Osteoblast (primary cell): ENCODE measurements around the gene PRRG3. TPM values are rescaled to one million over a fixed set of nuclear protein-coding genes. Genes with fewer than 3 reads are reported as not detected.

Source experiments
- DNase-seq: peaks from one replicate; pipeline ENCODE4 v3.0.0; 2011; ENCODE audit warnings: low spot score, mixed read lengths; ENCODE audit not compliant: insufficient read length; ENCODE audit errors: missing footprints
- H2AFZ ChIP-seq: 2 replicates; pipeline ENCODE4 v1.6.0; 2011; ENCODE audit warnings: mild to moderate bottlenecking, low read length
- H3K27ac ChIP-seq: 2 replicates; pipeline ENCODE4 v1.5.1; 2011; ENCODE audit warnings: mild to moderate bottlenecking, low read depth, low read length, moderate library complexity
- H3K27me3 ChIP-seq: 2 replicates; pipeline ENCODE4 v1.6.0; 2012; ENCODE audit warnings: mild to moderate bottlenecking, control low read depth, inconsistent platforms, low read length, moderate library complexity; ENCODE audit not compliant: insufficient read depth
- H3K36me3 ChIP-seq: 2 replicates; pipeline ENCODE4 v1.5.1; 2011; ENCODE audit warnings: mild to moderate bottlenecking, low read length, control low read depth, moderate library complexity; ENCODE audit not compliant: insufficient read depth
- H3K4me1 ChIP-seq: 2 replicates; pipeline ENCODE4 v1.5.1; 2011; ENCODE audit warnings: mild to moderate bottlenecking, low read length, control low read depth, moderate library complexity; ENCODE audit not compliant: insufficient read depth
- H3K4me2 ChIP-seq: 2 replicates; pipeline ENCODE4 v1.6.0; 2011; ENCODE audit warnings: mild to moderate bottlenecking, low read length; ENCODE audit not compliant: insufficient read depth
- H3K4me3 ChIP-seq: fragments of 200-600 bp; sonication (generic); 3 replicates; pipeline ENCODE4 v1.5.1; 2012; ENCODE audit warnings: mild to moderate bottlenecking, low read length, inconsistent platforms; ENCODE audit not compliant: insufficient read depth
- H3K79me2 ChIP-seq: 2 replicates; pipeline ENCODE4 v1.6.0; 2012; ENCODE audit warnings: mild to moderate bottlenecking, low read length, control low read depth, inconsistent platforms; ENCODE audit not compliant: insufficient read depth
- H3K9me3 ChIP-seq: 2 replicates; pipeline ENCODE4 v1.5.1; 2011; ENCODE audit warnings: low read depth, low read length, control low read depth
- H4K20me1 ChIP-seq: 2 replicates; pipeline ENCODE4 v1.6.0; 2012; ENCODE audit warnings: mild to moderate bottlenecking, low read length, control low read depth; ENCODE audit not compliant: insufficient read depth
- total RNA-seq: library from RNA; depleted of rRNA; stranded (reverse); fragments of >200 nt; gene quantifications from 2 replicates; pipeline ENCODE4 v1.2.3, GENCODE V29; 2012
- TF ChIP-seq, protein P1 (sequence below): IDR thresholded peaks from 2 replicates; pipeline ENCODE4 v1.5.1; 2011; ENCODE audit warnings: mild to moderate bottlenecking, low read depth, low read length, moderate library complexity; ENCODE audit errors: extremely low read depth

The PRRG3 gene
- total RNA-seq, 1 donor, result under 0.01 TPM

DNA sequence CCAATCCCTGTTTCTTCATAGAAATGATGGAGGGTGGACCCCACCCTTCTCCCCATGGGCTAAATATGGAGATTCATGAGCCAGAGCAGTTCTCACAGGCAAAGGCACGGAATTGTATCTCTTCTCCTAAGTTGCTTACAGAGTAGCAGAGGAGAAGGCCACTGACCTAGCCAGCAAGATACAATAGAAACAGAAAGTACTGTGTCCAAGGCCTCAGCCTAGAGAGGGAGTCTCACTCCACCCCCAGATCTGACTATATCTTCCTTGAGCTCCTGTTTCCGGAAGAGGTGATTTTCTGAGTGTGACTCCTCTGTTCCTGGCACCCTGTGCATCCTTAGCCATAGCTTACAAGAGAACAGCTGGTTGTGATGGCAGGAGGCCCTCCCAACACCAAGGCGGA, 20.5 kb downstream of the PRRG3 start, which contains the start of gene FATE1:
TSS of gene FATE1 (plus strand) at position 284 of the 400 bp plus-strand sequence. CDS start at position 369, 85 bp downstream.
- no peaks in the 10 kb centered on the region for H3K79me2 ChIP-seq
- H4K20me1 ChIP-seq, result no peaks in the 10 kb centered on the region
- H3K36me3 ChIP-seq, result no peaks in the 10 kb centered on the region
- no peaks in the 10 kb centered on the region for H3K4me1 ChIP-seq
- H3K9me3 ChIP-seq, result no peaks in the 10 kb centered on the region
- no peak within 1 kb of the TSS for H3K4me3 ChIP-seq
- TF ChIP-seq, protein P1, sequence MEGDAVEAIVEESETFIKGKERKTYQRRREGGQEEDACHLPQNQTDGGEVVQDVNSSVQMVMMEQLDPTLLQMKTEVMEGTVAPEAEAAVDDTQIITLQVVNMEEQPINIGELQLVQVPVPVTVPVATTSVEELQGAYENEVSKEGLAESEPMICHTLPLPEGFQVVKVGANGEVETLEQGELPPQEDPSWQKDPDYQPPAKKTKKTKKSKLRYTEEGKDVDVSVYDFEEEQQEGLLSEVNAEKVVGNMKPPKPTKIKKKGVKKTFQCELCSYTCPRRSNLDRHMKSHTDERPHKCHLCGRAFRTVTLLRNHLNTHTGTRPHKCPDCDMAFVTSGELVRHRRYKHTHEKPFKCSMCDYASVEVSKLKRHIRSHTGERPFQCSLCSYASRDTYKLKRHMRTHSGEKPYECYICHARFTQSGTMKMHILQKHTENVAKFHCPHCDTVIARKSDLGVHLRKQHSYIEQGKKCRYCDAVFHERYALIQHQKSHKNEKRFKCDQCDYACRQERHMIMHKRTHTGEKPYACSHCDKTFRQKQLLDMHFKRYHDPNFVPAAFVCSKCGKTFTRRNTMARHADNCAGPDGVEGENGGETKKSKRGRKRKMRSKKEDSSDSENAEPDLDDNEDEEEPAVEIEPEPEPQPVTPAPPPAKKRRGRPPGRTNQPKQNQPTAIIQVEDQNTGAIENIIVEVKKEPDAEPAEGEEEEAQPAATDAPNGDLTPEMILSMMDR, result no peak
- no peak for DNase-seq
- no peaks in the 10 kb centered on the region for H3K27me3 ChIP-seq
- H3K27ac ChIP-seq, result no peak within 1 kb of the TSS
- H2AFZ ChIP-seq, result no peak within 1 kb of the TSS
- no peak within 1 kb of the TSS for H3K4me2 ChIP-seq

DNA sequence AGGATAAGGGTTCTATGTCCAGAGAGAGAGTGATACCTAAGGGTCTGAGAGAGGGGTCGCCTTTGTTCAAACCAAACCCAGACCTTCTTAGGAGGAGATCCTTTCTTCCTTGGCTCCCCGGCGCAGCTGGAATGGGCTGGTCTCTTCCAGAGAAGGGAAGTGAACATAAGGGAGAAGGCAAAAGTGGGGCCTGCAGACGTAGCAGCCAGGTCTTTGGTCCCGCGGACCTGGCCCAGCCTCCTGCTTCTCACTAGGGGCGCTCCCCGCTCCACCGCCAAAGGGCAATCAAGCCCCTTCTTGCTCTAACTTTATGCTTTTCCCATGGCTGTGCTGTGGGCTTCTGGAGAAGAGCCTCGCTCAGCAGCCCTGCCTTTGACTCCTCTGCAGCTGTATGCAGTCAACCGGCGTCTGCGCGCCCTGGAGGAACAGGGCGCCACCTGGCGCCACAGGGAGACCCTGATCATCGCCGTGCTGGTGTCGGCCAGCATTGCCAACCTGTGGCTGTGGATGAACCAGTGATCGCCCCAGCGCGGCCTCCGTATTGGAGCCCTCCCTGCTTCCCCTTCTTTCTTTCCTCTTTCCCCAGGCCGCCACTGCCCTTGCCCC, 27.1 kb downstream of the PRRG3 start:
- no peaks in the 10 kb centered on the region for H3K79me2 ChIP-seq
- no peaks in the 10 kb centered on the region for H3K4me1 ChIP-seq
- H3K4me2 ChIP-seq, result no peak overlapping the region
- no peaks in the 10 kb centered on the region for H3K36me3 ChIP-seq
- no peak for DNase-seq
- no peaks in the 10 kb centered on the region for H3K27me3 ChIP-seq
- TF ChIP-seq, protein P1, result peak; percentile 31
- no peak overlapping the region for H3K27ac ChIP-seq
- H2AFZ ChIP-seq, result no peak overlapping the region
- no peaks in the 10 kb centered on the region for H4K20me1 ChIP-seq
- no peak overlapping the region for H3K4me3 ChIP-seq
- H3K9me3 ChIP-seq, result no peaks in the 10 kb centered on the region

DNA sequence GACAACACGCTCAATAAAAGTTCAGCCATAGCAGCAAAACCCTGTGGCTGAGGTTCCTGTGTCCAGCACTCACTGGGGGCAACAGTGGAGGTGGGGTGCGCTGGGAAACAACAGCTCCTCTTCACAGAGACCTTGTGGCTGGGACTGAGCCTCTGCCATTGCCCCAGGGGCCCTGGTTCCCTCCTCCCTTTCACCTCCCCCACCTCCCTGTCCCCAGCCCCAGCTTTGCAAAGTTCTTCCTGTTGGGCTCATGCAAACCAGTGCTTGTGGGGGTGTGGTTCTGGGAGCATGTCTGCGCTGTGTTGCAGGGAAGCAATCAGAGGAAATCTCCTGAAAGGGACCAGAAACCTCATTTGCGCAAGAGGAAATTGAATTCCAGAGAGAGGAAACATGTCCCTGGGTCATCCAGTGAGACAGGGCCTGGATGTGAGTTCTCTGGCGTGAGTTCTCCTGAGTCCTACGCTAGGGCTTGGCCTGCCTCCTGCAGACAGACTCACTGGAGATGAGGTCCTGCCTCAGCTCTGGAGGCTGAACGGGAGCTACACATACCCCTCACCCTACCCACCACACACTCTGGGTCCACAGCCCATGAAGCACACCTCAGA, 28.0 kb downstream of the PRRG3 start:
- no peaks in the 10 kb centered on the region for H3K4me1 ChIP-seq
- H2AFZ ChIP-seq, result no peak overlapping the region
- no peak overlapping the region for H3K4me2 ChIP-seq
- no peaks in the 10 kb centered on the region for H3K27me3 ChIP-seq
- no peak overlapping the region for H3K27ac ChIP-seq
- DNase-seq, result no peak
- H4K20me1 ChIP-seq, result no peaks in the 10 kb centered on the region
- H3K79me2 ChIP-seq, result no peaks in the 10 kb centered on the region
- H3K4me3 ChIP-seq, result no peak overlapping the region
- TF ChIP-seq, protein P1, result no peak
- H3K36me3 ChIP-seq, result no peaks in the 10 kb centered on the region
- H3K9me3 ChIP-seq, result no peaks in the 10 kb centered on the region

GRCh38 chrX:151724563-151725337, 29.5 kb downstream of the PRRG3 start:
- Histone ChIP-seq H4K20me1 (no peaks in the 10 kb centered on the region), H3K27me3 (no peaks in the 10 kb centered on the region), H2AFZ (no peak overlapping the region), H3K79me2 (no peaks in the 10 kb centered on the region), H3K9me3 (no peaks in the 10 kb centered on the region), H3K27ac (no peak overlapping the region), H3K4me3 (no peak overlapping the region), H3K36me3 (no peaks in the 10 kb centered on the region), H3K4me2 (no peak overlapping the region), H3K4me1 (no peaks in the 10 kb centered on the region)
- DNase-seq, result no peak
- TF ChIP-seq, protein P1, result no peak
